NCI-H1417 treated with DMSO at 0.1 percent for 48 hours (cell line): Measurements from ENCODE around the gene BLCAP.
"Not testable (repeated sequence)": the region's sequence is repeated elsewhere in the genome, so short reads cannot be mapped to it uniquely, and the experiment has no call there.

Experiments used
- DNase-seq: peaks from one replicate; lab custom pipeline; 2025; lab: John Stamatoyannopoulos, UW

The BLCAP gene

DNA sequence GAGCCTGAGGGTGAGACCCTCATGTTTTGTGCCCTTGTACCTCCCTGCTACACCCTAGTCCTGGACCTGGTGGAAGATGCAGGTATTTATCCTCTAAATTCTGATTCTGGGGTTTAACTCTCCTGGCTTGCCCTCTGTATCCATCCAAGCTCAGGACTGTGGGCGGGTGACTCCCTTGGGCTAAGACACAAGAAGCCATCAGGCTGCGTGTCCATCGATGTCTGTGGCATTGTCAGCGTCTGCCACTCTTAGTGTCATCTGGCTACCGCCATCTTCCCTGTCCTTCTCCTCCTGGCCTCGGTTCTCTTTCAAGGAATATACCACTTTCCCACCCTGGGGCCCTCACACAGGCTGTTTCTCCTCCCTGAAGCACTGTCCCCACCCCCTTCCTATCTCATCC is 28.9 kb upstream of the BLCAP start:
- no peak for DNase-seq

GRCh38 chr20:37554721-37555298 is 27.1 kb upstream of the BLCAP start:
- DNase-seq, result not testable (repeated sequence)

- DNase-seq, result no peak
Measured at GRCh38 chr20:37552415-37552814, 24.7 kb upstream of the BLCAP start.

DNA sequence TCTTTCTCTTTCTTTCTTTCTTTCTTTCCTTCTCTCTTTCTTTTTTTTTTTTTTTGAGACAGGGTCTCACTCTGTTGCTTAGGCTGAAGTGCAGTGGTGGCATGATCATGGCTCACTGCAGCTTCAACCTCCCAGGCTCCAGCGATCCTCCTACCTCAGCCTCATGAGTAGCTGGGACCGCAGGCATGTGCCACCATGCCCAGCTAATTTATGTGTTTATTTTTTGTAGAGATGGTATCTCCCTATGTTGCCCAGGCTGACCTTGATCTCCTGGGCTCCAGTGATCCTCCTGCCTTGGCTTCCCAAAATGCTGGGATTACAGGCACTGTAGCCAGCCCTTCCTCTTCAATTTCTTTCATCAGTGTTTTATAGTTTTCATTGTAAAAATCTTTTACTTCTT is 24.0 kb upstream of the BLCAP start:
- not testable (repeated sequence) for DNase-seq

- DNase-seq, result not testable (repeated sequence)
Measured at GRCh38 chr20:37550101-37550920, 22.6 kb upstream of the BLCAP start.

GRCh38 chr20:37547912-37548311 is 20.2 kb upstream of the BLCAP start:
- DNase-seq, result no peak

- no peak for DNase-seq
Measured at GRCh38 chr20:37545516-37545915, 17.8 kb upstream of the BLCAP start.

- no peak for DNase-seq
Measured at GRCh38 chr20:37544386-37544785, 16.7 kb upstream of the BLCAP start.

DNA sequence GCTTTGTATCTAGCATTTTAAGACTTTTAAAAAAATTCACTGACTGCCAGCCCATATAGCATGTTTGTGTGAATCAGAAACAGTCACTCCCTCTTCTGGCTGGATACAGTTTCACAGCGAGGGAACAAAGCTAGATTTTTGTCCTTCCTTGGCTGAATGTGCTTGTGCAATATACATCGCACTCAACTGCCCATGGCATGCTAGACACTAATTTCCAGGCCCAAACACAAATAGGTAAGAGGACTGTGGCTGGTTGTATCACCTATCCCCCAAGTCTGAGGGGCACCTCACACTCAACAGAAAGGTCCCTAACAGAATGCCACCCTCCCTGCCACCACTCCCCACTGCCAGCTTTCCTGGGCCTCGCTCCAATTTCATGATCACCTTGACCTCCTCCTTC is 16.2 kb upstream of the BLCAP start:
- DNase-seq, result no peak

DNA sequence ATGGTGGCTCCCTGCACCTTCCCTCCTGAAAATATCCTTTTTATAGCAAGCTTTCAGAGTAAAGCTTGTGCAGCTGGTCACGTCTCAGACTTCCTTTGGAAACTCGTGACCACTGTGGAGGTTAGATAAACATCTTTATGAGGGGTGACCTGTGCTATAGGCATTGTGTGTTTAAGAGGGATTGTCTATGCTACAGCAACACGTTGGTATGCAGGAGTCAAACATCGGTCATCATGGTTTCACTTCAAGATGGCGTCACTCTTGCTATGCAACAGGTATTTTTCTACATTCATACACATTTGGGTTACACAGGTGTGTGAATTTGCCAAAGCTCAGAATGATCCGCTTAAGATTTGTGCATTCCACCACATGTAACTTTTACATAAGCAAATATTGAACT is 14.6 kb upstream of the BLCAP start:
- no peak for DNase-seq

GRCh38 chr20:37541326-37541725 is 13.7 kb upstream of the BLCAP start:
- DNase-seq, result no peak

GRCh38 chr20:37540838-37541237 is 13.2 kb upstream of the BLCAP start:
- not testable (repeated sequence) for DNase-seq

- no peak for DNase-seq
Measured at GRCh38 chr20:37540001-37540400, 12.3 kb upstream of the BLCAP start.

- no peak for DNase-seq
Measured at GRCh38 chr20:37539424-37539823, 11.7 kb upstream of the BLCAP start.

GRCh38 chr20:37538003-37538402 is 10.3 kb upstream of the BLCAP start:
- DNase-seq, result no peak

DNA sequence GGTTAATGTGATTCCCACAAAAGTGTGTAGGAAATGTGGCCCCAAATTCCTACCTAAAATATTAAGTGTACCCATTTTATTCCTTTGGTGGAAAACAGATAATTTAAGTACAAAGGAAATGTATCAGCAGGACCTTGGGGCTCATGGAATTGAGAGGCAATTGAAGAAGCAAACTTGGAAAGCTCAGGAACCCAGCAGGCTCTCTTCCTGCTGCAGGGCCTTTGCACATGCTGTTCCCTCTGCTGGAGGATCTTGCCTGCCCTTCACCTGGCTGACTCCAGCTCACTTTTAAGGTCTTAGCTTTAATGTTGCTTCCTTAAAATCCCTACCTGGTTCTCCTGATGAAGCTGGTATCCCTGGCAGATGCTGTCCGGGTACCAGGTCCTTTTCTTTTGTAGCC is 9.8 kb upstream of the BLCAP start:
- DNase-seq, result no peak

DNA sequence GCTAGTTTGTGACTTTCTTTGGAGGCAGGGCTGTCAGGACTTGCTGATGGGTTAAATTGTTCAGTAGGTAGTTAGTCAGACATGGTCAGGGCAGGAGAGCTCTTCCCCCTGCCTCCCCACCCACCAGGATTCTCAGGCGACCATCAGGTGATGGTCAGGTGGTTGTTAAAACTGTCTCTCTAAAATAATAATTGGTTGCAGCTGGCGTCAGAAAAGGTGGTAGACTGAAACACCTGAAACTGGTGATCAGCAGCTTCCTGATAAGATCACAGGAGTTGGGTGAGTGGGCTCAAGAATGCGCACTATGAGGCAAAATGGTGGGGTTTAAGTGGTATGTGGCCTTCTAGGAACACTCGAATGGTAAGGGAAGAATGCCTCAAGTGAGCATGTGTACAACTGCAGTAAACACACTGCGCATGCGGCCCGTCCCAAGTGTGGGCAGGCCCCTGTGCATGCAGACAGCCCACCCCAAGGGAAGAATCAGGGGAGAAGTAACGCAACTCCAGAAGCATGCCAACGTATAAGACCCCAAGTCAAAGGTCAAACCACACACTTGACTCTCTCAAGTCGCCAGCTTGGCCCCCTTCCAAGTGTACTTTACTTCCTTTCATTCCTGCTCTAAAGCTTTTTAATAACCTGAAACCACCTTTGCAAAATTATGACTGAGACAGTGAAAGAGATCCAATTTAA is 7.9 kb upstream of the BLCAP start:
- DNase-seq, result no peak

DNA sequence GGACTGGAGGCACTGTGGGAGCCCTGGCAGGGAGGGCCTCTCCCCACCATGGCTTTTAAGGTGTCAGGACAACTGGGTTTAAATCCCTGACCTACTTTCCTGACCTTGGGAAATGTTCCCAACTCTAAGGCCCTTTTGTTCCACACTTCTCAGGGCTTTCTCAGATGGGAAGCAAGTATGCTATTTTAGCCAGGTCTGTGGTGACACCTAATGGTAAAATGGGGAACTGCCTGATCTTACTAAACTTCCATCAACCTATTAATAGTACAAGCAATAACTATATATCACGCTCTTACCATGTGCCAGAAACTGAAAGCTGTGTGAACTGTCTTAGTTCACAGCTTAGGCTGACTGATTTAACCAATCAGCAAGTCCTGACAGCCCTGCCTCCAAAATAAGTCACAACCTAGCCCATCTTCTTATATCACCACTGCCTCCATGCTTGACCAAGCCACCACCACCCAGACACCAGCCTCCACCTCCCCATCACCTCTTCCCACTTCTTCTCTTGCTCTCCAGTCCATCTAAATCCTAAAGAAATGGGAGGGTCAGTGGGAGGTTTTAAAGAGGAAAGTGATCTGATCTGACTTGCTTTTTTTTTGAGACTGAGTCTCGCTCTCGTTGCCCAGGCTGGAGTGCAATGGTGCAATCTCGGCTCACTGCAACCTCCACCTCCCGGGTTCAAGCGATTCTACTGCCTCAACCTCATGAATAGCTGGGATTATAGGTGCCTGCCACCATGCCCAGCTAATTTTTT is 6.9 kb upstream of the BLCAP start:
- peak; percentile 55 for DNase-seq

DNA sequence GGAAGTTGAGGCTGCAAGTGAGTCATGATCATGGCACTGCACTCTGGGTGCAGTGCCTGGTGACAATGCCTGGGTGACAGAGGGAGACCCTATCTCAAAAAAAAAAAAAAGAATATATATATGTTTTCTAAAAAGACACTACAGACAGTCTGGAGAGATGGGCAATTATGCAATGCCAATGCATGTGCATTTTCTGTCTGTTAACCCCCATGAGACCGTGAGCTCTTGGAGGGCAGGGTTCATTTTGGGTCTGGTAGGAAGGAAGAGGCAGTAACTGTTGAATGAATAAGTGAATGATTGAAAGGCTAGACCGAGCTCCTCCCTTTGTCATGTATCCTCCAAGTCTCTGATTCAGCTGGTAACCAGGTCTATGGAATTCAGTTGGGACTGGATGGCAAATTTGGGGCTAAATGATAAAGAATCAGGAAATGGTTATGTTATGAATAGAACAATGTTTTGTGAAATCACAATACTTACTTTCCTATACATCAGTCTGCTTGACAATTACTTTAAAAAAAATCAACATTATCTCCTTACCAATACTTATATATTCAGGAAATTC is 5.6 kb upstream of the BLCAP start:
- no peak for DNase-seq

- DNase-seq, result no peak
Measured at GRCh38 chr20:37531856-37532255, 4.2 kb upstream of the BLCAP start.

DNA sequence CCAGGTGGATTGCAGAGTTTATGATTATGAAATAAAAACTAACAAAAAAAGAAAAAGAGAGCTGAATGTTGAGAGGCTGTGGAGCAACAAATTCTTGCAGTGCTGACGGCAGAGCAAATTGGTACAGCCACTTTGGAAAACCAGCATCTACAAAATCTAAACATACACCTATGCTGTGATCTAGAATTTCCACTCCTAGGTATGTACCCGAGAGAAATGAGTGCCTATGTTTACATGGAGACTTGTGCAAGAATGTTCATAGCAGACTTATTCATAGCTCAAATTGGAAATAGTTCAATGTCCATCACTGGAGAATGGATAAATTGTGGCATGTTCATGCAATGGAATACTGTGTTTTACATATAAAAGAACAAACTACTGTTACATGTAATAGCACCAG is 3.0 kb upstream of the BLCAP start:
- no peak for DNase-seq

DNA sequence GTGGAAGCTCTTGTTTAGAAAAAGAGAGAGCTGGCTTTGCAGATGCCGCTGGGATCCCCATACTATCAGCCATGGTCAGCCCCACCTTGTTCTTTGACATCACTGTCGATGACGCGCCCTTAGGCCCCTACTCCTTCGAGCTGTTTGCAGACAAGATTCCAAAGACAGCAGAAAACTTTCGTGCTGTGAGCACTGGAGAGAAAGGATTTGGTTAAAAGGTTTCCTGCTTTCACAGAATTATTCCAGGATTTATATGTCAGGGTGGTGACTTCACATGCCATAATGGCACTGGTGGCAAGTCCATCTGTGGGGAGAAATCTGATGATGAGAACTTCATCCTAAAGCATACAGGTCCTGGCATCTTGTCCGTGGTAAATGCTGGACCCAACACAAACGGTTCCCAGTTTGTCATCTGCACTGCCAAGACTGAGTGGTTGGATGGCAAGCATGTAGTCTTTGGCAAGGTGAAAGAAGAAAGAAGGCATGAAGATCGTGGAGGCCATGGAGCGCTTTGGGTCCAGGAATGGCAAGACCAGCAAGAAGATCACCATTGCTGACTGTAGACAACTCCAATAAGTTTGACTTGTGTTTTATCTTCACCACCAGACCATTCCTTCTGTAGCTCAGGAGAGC is 2.4 kb upstream of the BLCAP start:
- no peak for DNase-seq
